ENCODE data around the gene TCF7L2.

Gene TCF7L2

DNA sequence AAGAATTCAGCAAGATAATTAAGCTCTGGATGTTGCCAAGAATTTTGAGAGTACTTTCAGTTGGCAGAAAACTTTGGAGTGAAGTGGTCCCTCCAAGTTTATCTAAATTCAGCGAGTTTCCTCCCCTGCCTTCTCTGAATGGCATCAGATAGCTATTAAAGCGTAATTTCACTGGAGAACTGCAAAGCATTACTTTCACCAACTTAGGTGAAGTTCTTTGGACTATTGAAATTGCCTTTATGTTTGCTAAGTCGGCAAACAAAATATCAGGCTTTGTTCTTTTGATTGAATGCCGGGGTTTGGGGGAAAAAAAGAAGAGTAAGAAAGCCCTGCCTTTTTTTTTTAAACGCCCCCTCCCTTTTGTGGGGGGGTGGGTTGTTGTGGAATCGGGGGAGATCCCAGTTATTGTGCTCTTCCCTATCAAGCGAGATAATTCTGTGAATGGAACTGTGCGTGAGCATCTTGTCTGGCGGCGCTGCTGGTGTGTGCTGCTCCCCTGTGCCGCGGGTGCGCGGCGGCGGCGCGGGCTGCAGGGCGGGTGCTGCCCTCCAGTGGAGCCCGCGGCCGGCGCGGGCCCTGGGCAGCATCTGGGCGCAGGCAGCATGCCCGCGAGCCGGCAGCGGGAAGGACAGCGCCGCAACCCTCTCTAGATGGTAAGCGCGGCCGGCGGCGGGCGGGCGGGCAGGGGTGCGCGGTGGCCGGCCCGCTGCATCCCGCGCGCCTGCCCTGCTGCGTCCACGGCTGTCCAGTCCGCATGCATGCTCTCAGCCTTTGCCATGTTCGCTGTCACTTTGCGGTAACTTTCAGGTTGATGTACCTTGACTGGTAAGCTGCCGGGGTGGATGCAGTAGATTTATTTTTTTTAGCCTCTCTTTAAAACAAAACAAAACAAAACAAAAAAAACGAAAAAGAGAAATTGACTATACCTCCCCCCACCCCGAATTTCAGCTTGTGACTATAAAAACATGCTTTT is 176.5 kb downstream of the TCF7L2 start:
- peak; percentile 90 for DNase-seq (ENCODE audit: low spot score)

DNA sequence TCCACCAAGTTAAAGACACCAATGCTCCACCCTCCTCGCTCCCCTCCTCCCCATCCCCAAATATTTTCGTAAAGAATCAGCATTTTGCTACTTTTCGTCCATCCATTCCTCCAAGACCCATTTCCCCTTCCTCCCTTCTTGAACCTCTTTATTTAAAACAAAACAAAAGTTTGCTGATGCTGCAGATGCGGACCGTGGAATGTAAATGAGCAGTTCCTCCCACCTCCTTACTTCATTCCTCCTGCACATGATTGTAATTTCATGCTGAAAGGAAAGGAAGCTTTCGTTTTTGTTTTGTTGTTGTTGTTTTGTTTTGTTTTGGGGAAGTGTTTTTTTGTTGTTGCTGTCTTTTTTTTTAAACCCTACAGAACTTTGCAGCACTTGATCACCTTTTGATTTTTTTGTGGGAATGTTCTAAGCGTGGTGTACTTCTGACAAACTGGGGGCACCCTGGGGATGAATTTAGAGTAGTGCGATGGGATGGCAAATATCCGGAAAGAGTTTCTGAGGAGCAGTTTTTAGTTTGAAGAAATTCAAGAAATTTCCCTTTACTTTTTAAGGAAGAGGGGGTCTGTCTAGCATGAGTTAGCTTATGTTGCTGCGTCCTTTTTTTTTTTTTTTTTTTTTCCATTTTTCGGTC is 177.3 kb downstream of the TCF7L2 start:
- DNase-seq (ENCODE audit: low spot score) = no peak

DNA sequence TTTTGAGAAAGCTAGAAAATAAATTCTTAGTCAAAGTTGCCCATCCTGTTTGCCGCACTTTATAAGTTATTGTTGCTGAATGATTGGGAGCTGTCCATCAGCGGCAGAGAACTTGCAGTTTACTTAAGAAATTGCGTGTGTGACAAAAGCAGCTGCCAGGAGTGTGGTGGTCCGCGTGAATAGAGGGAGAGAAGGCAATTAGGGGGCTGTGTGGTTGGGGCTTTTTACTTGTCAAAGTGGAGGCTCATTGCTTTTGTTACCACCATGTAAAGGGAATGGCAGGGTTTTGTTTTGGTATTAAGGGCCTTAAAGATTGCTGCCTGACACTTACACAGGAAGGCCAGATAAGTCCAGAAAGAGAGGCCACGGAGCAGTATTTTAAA is 177.8 kb downstream of the TCF7L2 start:
- no peak for DNase-seq (ENCODE audit: low spot score)

DNA sequence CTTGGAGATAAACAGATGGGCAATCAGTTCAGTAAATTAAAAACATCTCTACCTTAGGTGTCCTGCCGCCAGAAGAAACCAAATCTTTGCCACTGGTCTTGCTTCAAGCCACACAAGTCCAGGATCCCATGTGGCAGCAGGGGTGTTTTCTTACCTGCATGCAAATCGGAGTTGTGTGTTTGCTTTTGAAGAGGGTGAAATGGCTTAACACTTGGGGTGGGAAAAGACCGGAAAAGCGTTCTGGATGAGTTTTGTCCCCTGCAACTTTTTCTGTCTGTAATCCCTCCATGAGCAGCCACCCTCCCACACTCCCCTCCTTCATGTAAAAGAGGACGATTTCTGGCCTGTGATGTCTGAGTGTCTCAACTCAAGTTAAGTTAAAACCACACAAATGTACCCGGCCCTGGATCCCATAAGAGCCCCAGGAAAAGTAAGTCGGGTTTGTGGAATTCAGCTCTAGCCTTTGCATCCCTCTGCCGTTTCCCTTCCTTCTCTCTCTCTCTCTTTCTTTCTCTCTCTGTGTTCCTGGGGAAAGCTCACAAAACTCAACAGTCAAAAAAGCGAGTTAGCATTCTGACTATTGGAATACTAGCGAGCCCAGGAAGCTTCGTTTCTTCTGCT is 178.5 kb downstream of the TCF7L2 start:
- no peak for DNase-seq (ENCODE audit: low spot score)

DNA sequence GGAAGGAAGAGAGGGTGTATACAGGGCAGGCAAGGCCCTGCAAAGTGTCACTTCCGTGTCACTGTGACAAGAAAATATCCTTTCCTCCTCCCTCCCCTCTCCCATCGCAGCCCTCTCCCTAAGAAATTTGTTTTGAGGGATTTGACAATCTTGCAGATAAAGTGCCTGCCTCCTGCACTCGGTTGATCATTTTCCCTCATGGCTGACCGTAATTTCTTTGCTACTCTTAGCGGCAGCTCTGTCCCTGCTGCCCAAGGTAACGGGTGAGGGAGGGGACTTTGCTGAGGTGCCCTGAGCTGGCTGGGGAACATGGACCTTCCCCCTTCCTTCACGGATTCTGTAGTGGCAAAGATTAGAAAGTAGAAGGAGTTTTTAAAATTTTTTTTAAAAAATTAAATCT is 179.1 kb downstream of the TCF7L2 start:
- no peak for DNase-seq (ENCODE audit: low spot score)

DNA sequence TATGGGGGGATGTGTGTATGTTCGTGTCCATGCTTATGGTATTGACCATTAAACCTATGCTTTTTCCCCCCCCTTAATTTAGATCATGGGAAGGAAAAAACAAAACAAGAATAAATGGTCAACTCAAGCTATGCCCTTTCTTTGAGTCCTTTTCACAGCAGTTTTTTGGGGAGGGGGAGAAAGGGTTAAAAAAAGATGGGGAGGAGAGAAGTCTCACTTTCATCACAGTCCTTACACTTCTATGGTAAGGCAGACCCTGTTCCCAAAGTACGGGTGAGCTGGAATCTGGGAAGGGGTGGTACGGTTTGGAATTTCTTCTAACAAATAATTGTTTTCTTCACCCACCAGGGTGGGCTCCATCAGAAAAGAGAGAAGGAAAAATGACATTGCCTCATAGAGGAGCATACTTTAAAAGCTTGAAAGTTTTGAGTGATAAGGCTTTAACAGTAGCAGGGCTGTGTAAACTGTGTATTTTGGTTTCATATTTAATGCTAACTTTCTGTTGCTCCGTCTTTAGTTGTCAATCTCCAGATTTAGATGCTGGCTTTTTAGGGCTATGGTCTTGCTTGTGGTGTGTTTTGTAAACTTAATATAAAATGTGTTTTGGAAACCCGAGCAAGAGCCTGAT is 180.1 kb downstream of the TCF7L2 start:
- DNase-seq (ENCODE audit: low spot score) = no peak

DNA sequence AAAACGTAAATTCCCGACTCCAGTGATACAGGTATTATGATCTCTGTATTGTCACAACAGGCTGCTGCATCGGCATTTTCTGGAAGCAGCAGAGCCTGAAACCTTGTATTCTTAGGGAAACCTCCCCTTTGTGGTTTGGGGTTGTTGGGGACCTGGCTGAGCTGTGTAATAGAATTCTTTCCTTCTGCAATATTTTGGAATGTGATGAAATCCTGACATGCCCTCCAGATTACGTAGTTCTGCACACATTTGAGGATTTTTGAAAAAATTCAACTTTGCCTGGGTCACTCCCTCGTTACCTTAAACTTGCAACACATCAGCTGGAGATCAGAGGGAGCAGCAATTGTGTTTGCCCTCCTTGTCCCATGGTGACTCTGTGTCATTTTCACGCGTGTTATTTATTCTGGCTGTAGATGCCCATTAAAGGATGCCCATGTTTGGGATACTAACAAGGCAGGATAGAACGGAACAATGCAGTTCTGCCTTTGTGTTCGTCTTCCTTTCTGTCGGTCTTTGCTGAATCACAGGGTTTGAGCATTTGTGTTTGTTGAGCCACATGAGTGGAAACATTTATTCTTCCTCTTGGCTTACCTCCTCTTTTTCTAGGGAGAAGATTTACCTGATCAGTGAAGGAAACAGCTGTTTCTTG is 181.7 kb downstream of the TCF7L2 start:
- peak; percentile 71 for DNase-seq (ENCODE audit: low spot score)

DNA sequence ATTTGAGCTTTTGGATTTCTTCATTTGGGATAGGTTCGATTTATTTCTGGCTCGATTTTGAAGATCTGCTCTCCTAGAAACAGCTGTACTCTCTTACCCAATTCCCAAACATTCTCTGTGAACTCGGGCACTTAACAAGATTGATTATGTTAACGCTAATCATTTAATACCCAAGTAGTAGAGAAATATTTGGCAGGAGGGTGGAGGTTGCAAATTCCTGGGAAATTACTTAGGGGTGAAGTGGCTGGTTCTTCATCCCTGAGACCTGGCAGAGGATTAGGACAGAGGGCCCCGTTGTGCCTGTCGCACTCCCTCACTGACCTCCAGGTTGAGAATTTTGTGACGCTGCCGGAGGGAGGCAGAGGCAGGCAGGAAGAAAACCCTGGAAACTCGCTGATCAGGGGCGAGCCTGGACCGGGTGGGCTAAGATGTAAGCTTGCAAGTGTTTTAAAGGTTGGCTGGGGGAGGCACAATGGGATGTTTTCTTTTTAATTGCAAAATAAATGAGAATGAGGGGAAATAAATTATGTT is 182.6 kb downstream of the TCF7L2 start:
- peak; percentile 28 for DNase-seq (ENCODE audit: low spot score)

DNA sequence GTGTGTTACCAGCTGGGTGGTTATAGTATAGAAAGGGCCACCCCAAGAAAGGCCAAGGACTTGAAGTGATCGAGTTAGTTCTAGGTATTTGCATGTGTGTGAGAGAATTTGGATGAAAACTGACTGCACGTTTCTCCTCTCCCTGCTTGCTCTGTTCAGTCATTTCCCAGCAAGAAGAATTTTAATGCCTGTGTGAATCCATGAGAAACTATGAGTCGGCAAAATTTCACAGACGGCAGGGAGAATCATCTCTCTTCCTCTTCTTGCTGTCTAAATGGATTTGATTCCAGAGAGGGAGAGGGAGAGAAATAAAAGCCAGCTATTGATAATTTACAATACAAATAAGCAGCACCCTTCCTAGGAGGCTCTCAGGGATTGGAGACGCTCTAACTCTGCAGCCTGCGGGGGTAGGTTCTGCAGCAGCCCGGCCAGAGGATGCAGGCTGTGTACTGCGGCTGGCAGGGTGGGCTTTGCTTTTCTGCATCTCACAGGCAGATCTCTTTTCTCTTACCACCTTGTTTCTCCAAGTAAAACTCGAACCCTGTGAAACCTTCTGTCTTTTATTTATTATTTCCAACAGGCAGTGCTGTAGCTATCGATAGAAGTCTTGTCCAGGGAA is 183.6 kb downstream of the TCF7L2 start:
- peak; percentile 27 for DNase-seq (ENCODE audit: low spot score)

DNA sequence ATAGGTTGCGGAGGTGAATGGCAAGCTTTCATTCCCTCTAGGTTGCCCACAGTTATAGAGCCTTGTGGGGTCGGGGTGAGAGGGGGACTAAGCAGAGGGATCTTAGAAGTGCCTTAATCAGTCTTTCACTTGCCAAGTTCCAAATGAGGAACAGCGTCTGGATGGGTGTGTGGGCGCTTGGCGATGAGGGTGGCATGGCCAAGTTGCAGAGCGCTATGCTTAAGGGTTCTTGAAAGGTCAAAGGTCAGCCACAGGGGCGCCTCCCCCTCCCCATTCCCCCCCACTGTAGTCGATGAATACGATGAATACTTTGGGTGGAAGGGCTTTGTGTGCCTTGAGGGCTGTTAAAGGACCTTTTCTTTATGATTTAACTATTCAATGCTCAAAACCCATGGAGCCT is 185.0 kb downstream of the TCF7L2 start:
- no peak for DNase-seq (ENCODE audit: low spot score)

DNA sequence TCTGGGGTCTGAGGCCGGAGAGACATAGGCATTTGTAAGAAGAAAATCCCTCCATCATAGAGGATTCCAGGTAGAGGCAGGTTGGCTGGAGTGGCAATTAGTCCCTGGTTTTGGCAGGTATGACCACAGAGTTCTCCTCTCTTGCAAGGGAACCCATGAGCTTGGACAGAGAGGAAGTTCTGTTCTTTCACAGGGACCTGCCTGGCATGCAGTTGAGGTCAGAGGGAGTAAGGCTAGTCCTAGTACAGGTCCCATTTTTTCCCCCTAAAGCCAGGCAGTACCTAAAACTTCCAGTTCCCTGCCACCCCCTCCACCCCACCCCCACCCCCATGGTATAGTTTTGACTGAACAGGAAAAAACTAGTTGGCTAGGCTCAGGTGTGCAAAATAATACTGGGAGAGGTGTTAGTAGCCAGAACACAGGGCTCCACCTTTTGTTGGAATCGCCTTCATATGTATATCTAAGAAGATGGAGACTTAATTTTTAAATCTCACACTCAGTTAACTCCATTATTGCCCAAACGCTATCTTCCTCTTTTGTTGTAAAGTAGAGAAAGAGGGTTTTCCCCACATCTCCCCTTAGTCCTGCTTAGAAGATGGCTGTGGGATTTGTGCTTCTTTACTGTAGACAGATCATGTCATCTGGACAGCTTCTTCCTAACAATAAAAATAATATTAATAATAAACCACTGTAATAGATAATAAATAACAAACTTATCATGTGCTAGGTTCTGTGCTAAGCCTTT is 188.1 kb downstream of the TCF7L2 start:
- DNase-seq (ENCODE audit: low spot score) = no peak

DNA sequence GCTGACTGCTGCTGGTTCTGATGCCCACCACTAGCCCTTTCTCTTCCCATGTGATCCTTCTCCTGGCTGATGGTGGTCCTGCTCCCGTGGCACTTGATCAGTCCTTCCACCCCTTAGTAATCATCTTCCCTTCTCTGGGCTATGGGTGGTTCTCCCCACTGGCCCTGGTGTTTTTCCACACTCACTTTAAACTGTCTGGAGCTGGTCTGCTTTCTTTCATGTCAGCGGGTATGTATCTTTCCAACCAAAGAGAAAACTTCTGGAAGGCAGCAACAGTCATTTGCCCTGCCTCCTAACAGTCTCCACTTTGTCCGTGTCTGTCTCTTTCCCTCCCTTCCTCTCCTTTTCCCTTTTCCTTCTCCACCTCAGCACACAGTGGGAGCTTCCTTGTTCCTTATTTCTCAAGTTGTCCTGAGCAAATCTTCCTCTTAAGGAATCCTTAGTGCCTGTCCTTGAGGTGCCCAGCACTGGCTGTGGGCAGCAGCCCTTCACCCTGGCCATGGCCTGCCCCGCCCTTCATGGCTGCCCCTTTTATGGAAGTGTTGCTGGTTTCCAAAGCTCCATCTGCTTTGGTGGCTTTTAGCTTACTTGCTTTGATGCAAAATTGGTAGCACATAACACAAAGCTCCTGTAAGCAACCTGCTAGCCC is 189.0 kb downstream of the TCF7L2 start:
- no peak for DNase-seq (ENCODE audit: low spot score)

DNA sequence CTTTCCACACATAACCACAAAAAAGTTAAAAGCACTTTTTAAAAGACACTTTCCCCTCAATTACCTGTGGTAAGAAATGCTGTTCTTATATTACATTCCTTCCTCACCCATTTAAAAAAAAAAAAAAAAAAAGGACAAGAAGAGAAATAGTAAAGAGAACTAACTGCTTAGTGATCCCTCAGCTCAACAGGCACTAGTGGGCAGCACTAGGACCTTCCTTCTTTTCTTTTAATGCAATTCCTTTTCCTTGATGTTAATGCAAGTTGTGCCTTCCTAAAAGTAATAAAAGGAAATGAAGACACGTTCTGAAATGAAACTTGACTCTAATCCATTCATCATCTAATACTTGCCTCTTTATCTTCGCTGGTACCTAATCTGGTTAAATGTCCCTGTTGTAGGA is 189.7 kb downstream of the TCF7L2 start:
- DNase-seq (ENCODE audit: low spot score) = no peak

DNA sequence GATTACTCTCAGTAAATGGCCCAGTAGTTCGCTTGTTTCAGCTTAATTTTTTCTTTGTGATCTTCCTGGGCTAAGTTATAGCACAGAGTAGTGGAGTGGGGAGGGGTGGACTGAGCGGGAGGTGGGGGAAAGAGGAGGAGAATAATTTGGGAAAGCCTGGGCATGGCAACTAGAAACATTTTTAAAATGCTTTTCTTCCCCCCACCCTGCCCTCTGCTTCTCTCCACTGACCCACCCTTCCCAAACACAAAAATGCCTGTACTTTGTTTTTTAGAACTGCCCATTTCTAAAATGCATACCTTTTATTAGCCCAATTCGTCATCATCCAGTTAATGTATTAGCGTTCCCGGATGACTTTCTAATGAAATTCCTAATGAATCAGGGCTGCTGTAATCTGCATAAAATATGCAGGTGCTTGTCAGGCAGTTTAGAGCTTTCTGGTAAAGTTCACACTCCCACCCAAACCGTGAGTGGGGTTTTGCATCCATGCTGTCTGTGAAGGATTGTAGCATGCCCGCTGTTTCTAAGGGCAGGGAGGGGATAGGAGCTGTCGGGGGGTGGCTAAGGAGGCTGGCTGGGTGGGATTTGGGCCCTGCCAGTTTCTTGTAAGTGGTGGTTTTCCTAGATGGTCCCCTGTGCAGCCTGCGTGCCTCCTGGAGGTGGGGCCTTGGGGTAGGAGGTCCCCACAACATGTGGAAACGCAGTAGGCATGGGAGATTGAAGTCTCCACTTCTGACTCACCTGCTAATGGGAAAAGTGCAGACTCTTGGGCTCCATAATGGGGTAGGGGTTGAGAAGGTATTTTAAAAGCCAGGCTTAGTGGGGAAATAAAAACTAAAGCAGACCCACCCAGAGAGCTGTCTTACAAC is 190.3 kb downstream of the TCF7L2 start:
- DNase-seq (ENCODE audit: low spot score) = no peak

DNA sequence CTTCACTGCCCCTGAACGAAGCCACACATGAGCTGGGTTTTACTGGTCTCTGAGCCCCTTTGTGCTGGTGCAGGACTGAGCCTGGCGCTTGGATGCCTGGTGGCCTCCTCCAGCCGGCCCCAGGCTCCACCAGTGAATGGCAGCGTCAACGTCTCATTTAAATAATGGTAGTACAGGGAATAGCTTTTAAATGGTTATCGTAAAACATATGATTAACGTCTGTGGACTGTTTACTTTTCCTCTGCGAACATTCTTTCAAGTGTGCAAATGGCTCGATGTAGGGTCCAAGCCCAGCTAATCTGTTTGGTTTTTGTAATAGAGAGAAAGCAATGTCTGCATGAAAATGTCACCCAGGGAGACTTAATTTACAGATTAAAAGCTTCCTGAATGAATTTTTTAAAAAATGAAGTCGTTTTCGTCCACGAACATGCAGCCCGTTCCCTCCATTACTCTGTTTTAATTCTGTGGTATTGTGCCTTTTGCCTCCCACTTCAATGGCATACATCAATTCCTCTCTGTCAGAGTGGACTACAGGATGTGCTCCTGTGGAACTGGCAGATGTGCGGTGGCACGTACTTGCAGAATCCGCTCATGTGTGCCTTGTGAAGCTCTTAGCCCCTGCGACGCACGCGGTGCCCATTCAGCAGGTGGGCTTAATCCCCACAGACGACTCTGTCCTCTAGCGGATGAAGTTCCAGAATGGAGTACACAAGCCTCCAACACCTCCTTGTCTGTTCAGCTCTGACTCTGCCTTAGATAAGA is 192.7 kb downstream of the TCF7L2 start:
- DNase-seq (ENCODE audit: low spot score) = no peak

DNA sequence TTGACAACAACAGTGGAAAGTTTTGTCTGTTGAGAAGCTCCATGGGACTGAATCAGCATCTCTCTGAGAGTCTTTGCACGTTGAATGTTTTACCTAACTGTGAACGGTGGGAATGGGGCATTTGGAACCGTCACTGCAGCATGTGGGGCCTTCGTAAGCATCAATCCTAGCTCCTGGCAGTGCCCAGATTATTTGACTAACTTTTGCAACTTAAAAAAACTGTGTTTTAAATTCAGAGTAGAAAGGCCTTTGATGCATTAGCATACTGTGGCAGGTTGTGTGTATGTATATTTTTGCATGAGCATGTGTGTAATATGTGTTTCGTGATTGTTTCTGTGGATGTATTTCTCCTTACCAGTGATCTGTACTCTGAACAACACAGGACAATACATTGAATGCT is 194.5 kb downstream of the TCF7L2 start:
- DNase-seq (ENCODE audit: low spot score) = no peak

DNA sequence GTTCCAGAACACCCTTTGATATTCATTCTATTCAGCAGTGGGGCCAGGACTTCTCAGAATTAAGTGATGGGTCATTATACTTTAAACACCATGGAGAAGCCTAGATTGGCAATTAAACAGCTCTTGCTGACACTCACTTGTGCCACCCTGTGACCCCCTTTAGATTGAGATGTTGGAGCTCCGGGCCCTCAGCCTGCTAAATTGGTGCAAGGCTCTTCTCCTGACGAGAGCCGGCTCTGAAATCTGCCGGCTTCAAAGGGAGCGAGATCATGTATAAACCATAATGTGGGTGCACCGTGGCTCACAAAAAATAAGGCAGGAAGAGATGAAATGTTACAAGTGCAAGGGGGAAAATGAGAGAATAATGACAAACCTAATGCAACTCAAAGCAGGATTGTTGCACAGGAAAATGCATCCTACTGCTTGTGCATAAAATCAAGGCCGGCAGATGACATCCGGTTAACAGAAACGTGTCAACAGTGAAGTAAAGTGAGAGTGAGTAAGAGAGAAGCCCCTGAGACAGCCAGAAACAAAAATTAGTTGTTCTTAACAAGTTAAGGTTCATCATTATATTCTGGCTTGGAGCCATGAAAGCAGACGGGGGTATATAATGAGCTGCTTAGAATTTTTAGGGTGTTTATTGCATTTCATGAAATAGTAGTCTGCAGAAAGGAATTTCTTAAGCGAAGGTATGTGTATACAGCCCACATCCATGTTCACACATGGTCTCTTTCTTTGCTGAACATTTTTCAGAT is 198.2 kb downstream of the TCF7L2 start:
- no peak for DNase-seq (ENCODE audit: low spot score)

DNA sequence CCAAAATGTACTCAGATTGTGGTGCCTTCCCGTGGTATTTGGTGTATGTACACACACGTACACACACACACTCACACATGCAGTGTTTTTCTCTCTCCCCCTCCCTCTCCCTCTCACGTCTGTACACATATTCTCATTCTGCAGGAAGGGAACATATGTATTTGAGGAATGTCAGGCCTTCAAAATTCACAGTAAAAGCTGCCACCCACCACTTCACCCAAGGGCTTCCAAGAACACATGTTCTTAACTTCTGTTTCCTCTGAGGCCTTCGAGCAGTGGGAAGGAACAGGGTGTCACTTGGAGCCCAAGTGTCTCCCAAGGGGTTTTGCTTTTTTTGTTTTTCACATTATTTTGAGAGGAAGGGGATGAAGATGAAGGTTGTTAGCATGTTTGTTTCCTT is 198.9 kb downstream of the TCF7L2 start:
- DNase-seq (ENCODE audit: low spot score) = no peak
